Prostate gland (tissue), 2 donors: ENCODE measurements around the gene BTBD2.

Experiments
- POLR2A ChIP-seq: fragments of 450-650 bp; IDR thresholded peaks from one replicate; pipeline ENCODE4 v1.6.1; 2016; ENCODE audit warnings: antibody characterized with exemption, mild to moderate bottlenecking
- TF ChIP-seq, protein P1 (sequence below), 4 experiments: fragments of 200-600 bp in 2 of 4; fragments of 450-650 bp in 2 of 4; sonication (generic) in 2 of 4; IDR thresholded peaks; 1 replicate in 3 of 4; 2 replicates in 1 of 4; pipeline ENCODE4 v1.5.1; 2016 to 2019; ENCODE audit warnings: antibody characterized with exemption in 4 of 4, mild to moderate bottlenecking in 2 of 4, moderate library complexity in 2 of 4

- TF ChIP-seq, protein P1, sequence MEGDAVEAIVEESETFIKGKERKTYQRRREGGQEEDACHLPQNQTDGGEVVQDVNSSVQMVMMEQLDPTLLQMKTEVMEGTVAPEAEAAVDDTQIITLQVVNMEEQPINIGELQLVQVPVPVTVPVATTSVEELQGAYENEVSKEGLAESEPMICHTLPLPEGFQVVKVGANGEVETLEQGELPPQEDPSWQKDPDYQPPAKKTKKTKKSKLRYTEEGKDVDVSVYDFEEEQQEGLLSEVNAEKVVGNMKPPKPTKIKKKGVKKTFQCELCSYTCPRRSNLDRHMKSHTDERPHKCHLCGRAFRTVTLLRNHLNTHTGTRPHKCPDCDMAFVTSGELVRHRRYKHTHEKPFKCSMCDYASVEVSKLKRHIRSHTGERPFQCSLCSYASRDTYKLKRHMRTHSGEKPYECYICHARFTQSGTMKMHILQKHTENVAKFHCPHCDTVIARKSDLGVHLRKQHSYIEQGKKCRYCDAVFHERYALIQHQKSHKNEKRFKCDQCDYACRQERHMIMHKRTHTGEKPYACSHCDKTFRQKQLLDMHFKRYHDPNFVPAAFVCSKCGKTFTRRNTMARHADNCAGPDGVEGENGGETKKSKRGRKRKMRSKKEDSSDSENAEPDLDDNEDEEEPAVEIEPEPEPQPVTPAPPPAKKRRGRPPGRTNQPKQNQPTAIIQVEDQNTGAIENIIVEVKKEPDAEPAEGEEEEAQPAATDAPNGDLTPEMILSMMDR (IDR thresholded peaks at IDR 0.05), result no peak
- TF ChIP-seq POLR2A, result no peak
Observed at GRCh38 chr19:2038284-2039088, 23.0 kb upstream of the BTBD2 start.
